DMS153 treated with DMSO at 0.1 percent for 48 hours (cell line): ENCODE measurements around the gene RTBDN.
"Not testable (repeated sequence)": the region's sequence is repeated elsewhere in the genome, so short reads cannot be mapped to it uniquely, and the experiment has no call there.

ENCODE experiments used
- DNase-seq: peaks from one replicate; lab custom pipeline; 2025; ENCODE audit not compliant: unreplicated experiment; lab: John Stamatoyannopoulos, UW

Gene RTBDN

GRCh38 chr19:12825254-12826131 lies 8.9 kb downstream of the RTBDN start:
- peak; percentile 22 for DNase-seq

GRCh38 chr19:12821761-12822160 lies 12.6 kb downstream of the RTBDN start:
- DNase-seq: no peak

- not testable (repeated sequence) for DNase-seq
Observed at GRCh38 chr19:12817810-12818209, 16.6 kb downstream of the RTBDN start.

- not testable (repeated sequence) for DNase-seq
Observed at GRCh38 chr19:12817188-12817587, 17.2 kb downstream of the RTBDN start.

GRCh38 chr19:12815088-12815487 lies 19.3 kb downstream of the RTBDN start:
- no peak for DNase-seq

- peak; percentile 92 for DNase-seq
Observed at GRCh38 chr19:12806242-12807081, 27.9 kb downstream of the RTBDN start, which contains the start of gene RNASEH2A. Gene RNASEH2A (plus strand): TSS chr19:12806584. CDS start chr19:12806674, 90 bp downstream.

GRCh38 chr19:12804051-12804450 lies 30.3 kb downstream of the RTBDN start:
- no peak for DNase-seq

GRCh38 chr19:12802267-12803106 lies 31.9 kb downstream of the RTBDN start:
- no peak for DNase-seq

GRCh38 chr19:12801466-12802266 lies 32.7 kb downstream of the RTBDN start, which contains the start of the genes PRDX2 and THSD8:
Gene PRDX2 (minus strand): TSS chr19:12801800. CDS start chr19:12801261, 539 bp downstream.
Gene THSD8 (plus strand): TSS chr19:12802069. CDS start chr19:12802072, 3 bp downstream.
- DNase-seq: peak; percentile 39

GRCh38 chr19:12800923-12801465 lies 33.4 kb downstream of the RTBDN start:
- no peak for DNase-seq

- no peak for DNase-seq
Observed at GRCh38 chr19:12800466-12800770, 34.0 kb downstream of the RTBDN start.

GRCh38 chr19:12799742-12800465 lies 34.5 kb downstream of the RTBDN start:
- DNase-seq: no peak

GRCh38 chr19:12797607-12798006 lies 36.8 kb downstream of the RTBDN start:
- not testable (repeated sequence) for DNase-seq

GRCh38 chr19:12797141-12797587 lies 37.2 kb downstream of the RTBDN start:
- DNase-seq: no peak

GRCh38 chr19:12796146-12797071 lies 38.0 kb downstream of the RTBDN start:
- peak; percentile 58 for DNase-seq

GRCh38 chr19:12794971-12795381 lies 39.4 kb downstream of the RTBDN start:
- DNase-seq: no peak

GRCh38 chr19:12794196-12794941 lies 40.0 kb downstream of the RTBDN start:
- no peak for DNase-seq
